Non-pigmented ciliary epithelial cell (primary cell): ENCODE data around the gene MLN.
A peak's percentile ranks its signal among the peaks of the same experiment; 100 is the strongest.

Source experiments
- DNase-seq: peaks from one replicate; pipeline ENCODE4 v3.0.0-alpha.2; 2010; ENCODE audit warnings: low read depth

MLN gene

GRCh38 chr6:33788694-33789549, 14.9 kb downstream of the MLN start, which contains the start of gene LEMD2:
LEMD2 (minus strand) TSS chr6:33789130; CDS start chr6:33789116, 14 bp downstream.
- peak; percentile 74 for DNase-seq

- no peak for DNase-seq
Observed at GRCh38 chr6:33787954-33788693, 15.7 kb downstream of the MLN start.

- no peak for DNase-seq
Observed at GRCh38 chr6:33787346-33787953, 16.4 kb downstream of the MLN start.

GRCh38 chr6:33786736-33787135, 17.1 kb downstream of the MLN start:
- DNase-seq, result no peak

GRCh38 chr6:33785778-33786177, 18.0 kb downstream of the MLN start:
- DNase-seq, result no peak

- DNase-seq, result no peak
Observed at GRCh38 chr6:33784787-33785186, 19.0 kb downstream of the MLN start.

GRCh38 chr6:33783781-33784520, 19.9 kb downstream of the MLN start:
- DNase-seq, result no peak

GRCh38 chr6:33782561-33782960, 21.2 kb downstream of the MLN start:
- DNase-seq, result no peak

- no peak for DNase-seq
Observed at GRCh38 chr6:33781131-33781975, 22.4 kb downstream of the MLN start.

- no peak for DNase-seq
Observed at GRCh38 chr6:33779895-33780294, 23.9 kb downstream of the MLN start.

GRCh38 chr6:33779290-33779689, 24.5 kb downstream of the MLN start:
- no peak for DNase-seq

- no peak for DNase-seq
Observed at GRCh38 chr6:33778444-33779121, 25.2 kb downstream of the MLN start.

GRCh38 chr6:33777398-33778388, 26.1 kb downstream of the MLN start:
- no peak for DNase-seq

GRCh38 chr6:33776764-33777163, 27.0 kb downstream of the MLN start:
- DNase-seq, result no peak

- DNase-seq, result no peak
Observed at GRCh38 chr6:33776186-33776585, 27.6 kb downstream of the MLN start.

- no peak for DNase-seq
Observed at GRCh38 chr6:33774774-33775173, 29.0 kb downstream of the MLN start.

- DNase-seq, result no peak
Observed at GRCh38 chr6:33772902-33773472, 30.8 kb downstream of the MLN start.

- DNase-seq, result no peak
Observed at GRCh38 chr6:33772082-33772830, 31.5 kb downstream of the MLN start.
